Tibial artery (tissue), 4 donors: ENCODE measurements around the gene REM1.
A peak's percentile ranks its signal among the peaks of the same experiment; 100 is the strongest.
"Not testable (repeated sequence)": the region's sequence is repeated elsewhere in the genome, so short reads cannot be mapped to it uniquely, and the experiment has no call there.

Experiments used
- DNase-seq, 2 donors: peaks; one replicate each; pipeline ENCODE4 v3.0.0-alpha.2; 2019
- H3K27ac ChIP-seq, 2 donors: fragments of 200-600 bp; sonication (generic) in 1 of 2; 1 replicate in 1 of 2; 2 replicates in 1 of 2; pipeline ENCODE4 v1.5.1; 2018 to 2019; ENCODE audit warnings: mild to moderate bottlenecking in 1 of 2
- H3K27me3 ChIP-seq, 2 donors: fragments of 200-600 bp; sonication (generic) in 1 of 2; one replicate each; pipeline versions ENCODE4 v1.5.1 to v1.6.0; 2016 to 2019
- H3K36me3 ChIP-seq, 3 donors: fragments of 200-600 bp; sonication (generic) in 2 of 3; one replicate each; pipeline ENCODE4 v1.5.1; 2016 to 2019; ENCODE audit warnings: mild to moderate bottlenecking in 2 of 3
- H3K4me1 ChIP-seq, 4 donors: fragments of 200-600 bp; sonication (generic) in 2 of 4; 1 replicate in 3 of 4; 2 replicates in 1 of 4; pipeline ENCODE4 v1.5.1; 2016 to 2019
- H3K4me3 ChIP-seq, 2 donors: fragments of 200-600 bp; sonication (generic) in 1 of 2; 1 replicate in 1 of 2; 2 replicates in 1 of 2; pipeline ENCODE4 v1.5.1; 2018 to 2019; ENCODE audit warnings: mild to moderate bottlenecking in 2 of 2
- H3K9me3 ChIP-seq, 3 donors: fragments of 200-600 bp; sonication (generic) in 1 of 3; one replicate each; pipeline ENCODE4 v1.5.1; 2016 to 2019
- CTCF ChIP-seq, 2 experiments: fragments of 200-600 bp in 1 of 2; fragments of 450-650 bp in 1 of 2; IDR thresholded peaks; one replicate each; pipeline ENCODE4 v1.5.1; 2017 to 2019; ENCODE audit warnings: antibody characterized with exemption in 2 of 2, mild to moderate bottlenecking in 1 of 2, moderate library complexity in 1 of 2
- intact Hi-C: fragments of 100-400 bp; cut with DNase I; formaldehyde crosslinking; loops from one replicate; pipeline ENCODE4 v1.15.0; 2023; ENCODE audit warnings: low total_unique reads

The REM1 gene

GRCh38 chr20:31502884-31503673 is 28.0 kb downstream of the REM1 start:
- not testable (repeated sequence) for H3K27me3 ChIP-seq, H3K9me3 ChIP-seq, H3K4me3 ChIP-seq, H3K36me3 ChIP-seq, H3K27ac ChIP-seq
- peak; percentile 98 to 99 for TF ChIP-seq CTCF (IDR thresholded peaks at IDR 0.05)
- peaks cover 0 to 12% (median 2%) of the 10 kb centered on the region in 4 donors for H3K4me1 ChIP-seq
- peak; percentile 91 to 92 for DNase-seq
- intact Hi-C loops: loop anchor here (2.0 kb wide), 1 partner anchor 42 kb away; no protein-coding TSS in a partner anchor

GRCh38 chr20:31505903-31506302 is 30.8 kb downstream of the REM1 start:
- Histone ChIP-seq H3K4me3 (no peak overlapping the region), H3K9me3 (peaks cover 0 to 7% (median 0%) of the 10 kb centered on the region in 3 donors), H3K27me3 (no peaks in the 10 kb centered on the region), H3K36me3 (no peaks in the 10 kb centered on the region), H3K4me1 (peaks cover 0 to 7% (median 0%) of the 10 kb centered on the region in 4 donors), H3K27ac (no peak overlapping the region)
- no peak for DNase-seq
- intact Hi-C loops: no loop called here
- TF ChIP-seq CTCF (IDR thresholded peaks at IDR 0.05): no peak

- no peak for TF ChIP-seq CTCF (IDR thresholded peaks at IDR 0.05)
- H3K4me3 ChIP-seq: no peak overlapping the region
- H3K9me3 ChIP-seq: peaks cover 0 to 7% (median 0%) of the 10 kb centered on the region in 3 donors
- no peak overlapping the region for H3K27ac ChIP-seq
- intact Hi-C loops: no loop called here
- H3K4me1 ChIP-seq: peaks cover 0 to 2% (median under 1%) of the 10 kb centered on the region in 4 donors
- DNase-seq: no peak
- H3K27me3 ChIP-seq: no peaks in the 10 kb centered on the region
- no peaks in the 10 kb centered on the region for H3K36me3 ChIP-seq
Measured at GRCh38 chr20:31508517-31509244, 33.6 kb downstream of the REM1 start.

- Histone ChIP-seq H3K9me3 (no peaks in the 10 kb centered on the region), H3K27me3 (no peaks in the 10 kb centered on the region), H3K27ac (peak within 1 kb of the TSS; percentile 72 to 75), H3K4me1 (peaks cover 0 to 49% (median 34%) of the 10 kb centered on the region in 4 donors), H3K36me3 (no peaks in the 10 kb centered on the region), H3K4me3 (peak within 1 kb of the TSS; percentile 73 to 90)
- intact Hi-C loops: no loop called here
- TF ChIP-seq CTCF (IDR thresholded peaks at IDR 0.05): peak; percentile 97 to 98
- DNase-seq: peak; percentile 87 to 96
Measured at GRCh38 chr20:31514154-31515071, 39.3 kb downstream of the REM1 start, which contains the start of gene HM13. TSS of gene HM13 (plus strand) at chr20:31514442. CDS start at chr20:31514552, 110 bp downstream.
